ENCODE measurements around the gene NNAT. TPM values are rescaled to one million over a fixed set of nuclear protein-coding genes. Genes with fewer than 3 reads are reported as not detected.

Gene NNAT
- total RNA-seq, 5 donors from 2014 or later (not counting 1 experiment from before 2014, with no cell fraction given), result 0.20 TPM; not detected in 4

GRCh38 chr20:37498066-37498665, 22.9 kb upstream of the NNAT start:
- Histone ChIP-seq H3K27ac (ENCODE audit: low read length) (no peak overlapping the region), H3K4me3 (ENCODE audit: control insufficient read depth in 1 of 2, extremely low read depth in 1 of 2, low read length in 1 of 2) (no peak overlapping the region), H3K9me3 (no peaks in the 10 kb centered on the region), H3K36me3 (ENCODE audit: control insufficient read depth in 2 of 2, extremely low read depth in 1 of 2, insufficient read depth in 1 of 2, low read length in 1 of 2) (peaks cover 0 to 3% of the 10 kb centered on the region in 2 donors), H3K27me3 (replicated peaks in 1 of 2; ENCODE audit: control insufficient read depth in 2 of 2, extremely low read depth in 1 of 2, insufficient read depth in 2 of 2, low read length in 1 of 2) (no peaks in the 10 kb centered on the region), H3K4me1 (ENCODE audit: control insufficient read depth in 1 of 2, extremely low read depth in 1 of 2, insufficient read depth in 2 of 2, low read length in 2 of 2) (no peaks in the 10 kb centered on the region)
- POLR2A ChIA-PET, result no interaction called here
- H3K4me3 Mint-ChIP-seq, result no peak overlapping the region
- H3K27me3 Mint-ChIP-seq, result no peaks in the 10 kb centered on the region
- H3K4me1 Mint-ChIP-seq, result peaks cover 0 to 1% (median 0%) of the 10 kb centered on the region in 3 donors
- H3K9me3 Mint-ChIP-seq, result no peaks in the 10 kb centered on the region
- CTCF ChIA-PET, result interaction anchor here in 1 of 2 donors (0.7 kb wide), 1 partner anchor 8 kb away, joined by 3 read pairs; no protein-coding TSS in a partner anchor
- ATAC-seq (replicated peaks in 1 of 4) (no peak), DNase-seq (no peak)
- H3K36me3 Mint-ChIP-seq, result peaks cover 35% of the 10 kb centered on the region
- no CpG with 5 or more reads among the region's 2 CpGs for WGBS (ENCODE audit: insufficient coverage)
- no peak overlapping the region for H3K27ac Mint-ChIP-seq

DNA sequence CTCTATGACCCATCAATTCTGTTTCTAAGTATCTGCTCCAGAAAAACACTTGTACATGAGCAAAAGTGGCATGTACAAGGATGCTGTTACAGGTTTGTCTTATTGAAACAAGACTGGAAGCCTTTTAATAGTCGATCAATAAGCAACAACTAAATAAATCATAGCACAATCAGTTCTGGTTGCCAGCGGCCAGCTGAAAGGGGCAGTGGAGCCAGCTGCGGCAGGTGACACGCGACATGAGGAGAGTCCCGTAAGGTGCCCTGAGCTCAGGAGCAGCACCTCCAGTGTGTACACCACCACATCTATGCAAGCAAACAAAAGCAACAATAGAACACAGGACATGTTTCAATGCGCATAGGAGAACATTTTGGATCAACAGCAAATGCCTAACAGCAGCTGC, 20.7 kb upstream of the NNAT start:
- H3K4me1 Mint-ChIP-seq, result peaks cover 0 to 2% (median 1%) of the 10 kb centered on the region in 3 donors
- no CpG with 5 or more reads among the region's 7 CpGs for whole genome bisulfite sequencing (ENCODE audit: insufficient coverage)
- Histone ChIP-seq H3K27me3 (replicated peaks in 1 of 2; ENCODE audit: control insufficient read depth in 2 of 2, extremely low read depth in 1 of 2, insufficient read depth in 2 of 2, low read length in 1 of 2) (no peaks in the 10 kb centered on the region), H3K4me3 (ENCODE audit: control insufficient read depth in 1 of 2, extremely low read depth in 1 of 2, low read length in 1 of 2) (no peak overlapping the region), H3K27ac (ENCODE audit: low read length) (no peak overlapping the region), H3K9me3 (no peaks in the 10 kb centered on the region), H3K4me1 (ENCODE audit: control insufficient read depth in 1 of 2, extremely low read depth in 1 of 2, insufficient read depth in 2 of 2, low read length in 2 of 2) (no peaks in the 10 kb centered on the region), H3K36me3 (ENCODE audit: control insufficient read depth in 2 of 2, extremely low read depth in 1 of 2, insufficient read depth in 1 of 2, low read length in 1 of 2) (peaks cover 0 to 3% of the 10 kb centered on the region in 2 donors)
- DNase-seq (peak in 1 of 35 experiments; percentile 9), ATAC-seq (replicated peaks in 1 of 4) (no peak)
- H3K9me3 Mint-ChIP-seq, result no peaks in the 10 kb centered on the region
- no peak overlapping the region for H3K4me3 Mint-ChIP-seq
- peaks cover 19% of the 10 kb centered on the region for H3K36me3 Mint-ChIP-seq
- CTCF ChIA-PET, result no interaction called here
- no peak overlapping the region for H3K27ac Mint-ChIP-seq
- POLR2A ChIA-PET, result no interaction called here
- H3K27me3 Mint-ChIP-seq, result no peaks in the 10 kb centered on the region

- no peak overlapping the region for H3K4me3 ChIP-seq (ENCODE audit: control insufficient read depth in 1 of 2, extremely low read depth in 1 of 2, low read length in 1 of 2)
- no peaks in the 10 kb centered on the region for H3K4me1 ChIP-seq (ENCODE audit: control insufficient read depth in 1 of 2, extremely low read depth in 1 of 2, insufficient read depth in 2 of 2, low read length in 2 of 2)
- peak in 1 of 35 experiments; percentile 7 for DNase-seq
- H3K27ac ChIP-seq (ENCODE audit: low read length), result no peak overlapping the region
- peaks cover 0 to 3% of the 10 kb centered on the region in 2 donors for H3K36me3 ChIP-seq (ENCODE audit: control insufficient read depth in 2 of 2, extremely low read depth in 1 of 2, insufficient read depth in 1 of 2, low read length in 1 of 2)
- no peaks in the 10 kb centered on the region for H3K27me3 Mint-ChIP-seq
- H3K27me3 ChIP-seq (replicated peaks in 1 of 2; ENCODE audit: control insufficient read depth in 2 of 2, extremely low read depth in 1 of 2, insufficient read depth in 2 of 2, low read length in 1 of 2), result no peaks in the 10 kb centered on the region
- no peak overlapping the region for H3K27ac Mint-ChIP-seq
- ATAC-seq (replicated peaks in 1 of 4), result no peak
- peaks cover 0 to 2% (median 1%) of the 10 kb centered on the region in 3 donors for H3K4me1 Mint-ChIP-seq
- ChIA-PET CTCF (no interaction called here), POLR2A (no interaction called here)
- H3K36me3 Mint-ChIP-seq, result peaks cover 15% of the 10 kb centered on the region
- no peak overlapping the region for H3K4me3 Mint-ChIP-seq
- whole genome bisulfite sequencing (ENCODE audit: insufficient coverage), result 93% methylated on average over 4 of the region's 7 CpGs
- no peaks in the 10 kb centered on the region for H3K9me3 Mint-ChIP-seq
- no peaks in the 10 kb centered on the region for H3K9me3 ChIP-seq
Observed at GRCh38 chr20:37501940-37502339, 19.1 kb upstream of the NNAT start.

DNA sequence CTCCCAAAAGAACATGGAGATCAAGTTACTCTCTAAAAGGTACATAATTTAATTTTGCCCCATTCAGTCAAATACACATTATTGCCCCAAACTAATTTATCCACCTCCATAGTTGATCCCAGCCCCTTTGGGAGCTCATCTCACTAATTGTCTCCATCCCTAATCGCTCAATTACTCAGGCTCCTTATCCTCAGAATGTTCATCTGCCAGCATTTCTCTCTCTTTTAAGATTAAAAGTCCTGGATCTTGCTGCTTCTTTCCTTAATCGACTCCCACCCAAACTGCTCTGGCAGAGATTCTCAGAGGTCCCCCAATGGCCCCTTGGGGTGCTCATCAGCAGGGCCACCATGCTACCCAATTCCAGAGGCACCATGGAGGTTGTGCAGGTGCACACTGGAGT, 18.4 kb upstream of the NNAT start:
- Histone ChIP-seq H3K9me3 (no peaks in the 10 kb centered on the region), H3K27ac (ENCODE audit: low read length) (no peak overlapping the region), H3K36me3 (ENCODE audit: control insufficient read depth in 2 of 2, extremely low read depth in 1 of 2, insufficient read depth in 1 of 2, low read length in 1 of 2) (peaks cover 0 to 3% of the 10 kb centered on the region in 2 donors), H3K4me3 (ENCODE audit: control insufficient read depth in 1 of 2, extremely low read depth in 1 of 2, low read length in 1 of 2) (no peak overlapping the region), H3K27me3 (replicated peaks in 1 of 2; ENCODE audit: control insufficient read depth in 2 of 2, extremely low read depth in 1 of 2, insufficient read depth in 2 of 2, low read length in 1 of 2) (no peaks in the 10 kb centered on the region), H3K4me1 (ENCODE audit: control insufficient read depth in 1 of 2, extremely low read depth in 1 of 2, insufficient read depth in 2 of 2, low read length in 2 of 2) (no peaks in the 10 kb centered on the region)
- H3K9me3 Mint-ChIP-seq, result no peaks in the 10 kb centered on the region
- peaks cover 11% of the 10 kb centered on the region for H3K36me3 Mint-ChIP-seq
- H3K27ac Mint-ChIP-seq, result no peak overlapping the region
- ATAC-seq (replicated peaks in 1 of 4) (no peak), DNase-seq (no peak)
- CTCF ChIA-PET, result no interaction called here
- H3K4me1 Mint-ChIP-seq, result peaks cover 0 to 2% (median 1%) of the 10 kb centered on the region in 3 donors
- POLR2A ChIA-PET, result no interaction called here
- no peaks in the 10 kb centered on the region for H3K27me3 Mint-ChIP-seq
- H3K4me3 Mint-ChIP-seq, result no peak overlapping the region
- WGBS (ENCODE audit: insufficient coverage), result 100% methylated on average over 1 of the region's 2 CpGs

DNA sequence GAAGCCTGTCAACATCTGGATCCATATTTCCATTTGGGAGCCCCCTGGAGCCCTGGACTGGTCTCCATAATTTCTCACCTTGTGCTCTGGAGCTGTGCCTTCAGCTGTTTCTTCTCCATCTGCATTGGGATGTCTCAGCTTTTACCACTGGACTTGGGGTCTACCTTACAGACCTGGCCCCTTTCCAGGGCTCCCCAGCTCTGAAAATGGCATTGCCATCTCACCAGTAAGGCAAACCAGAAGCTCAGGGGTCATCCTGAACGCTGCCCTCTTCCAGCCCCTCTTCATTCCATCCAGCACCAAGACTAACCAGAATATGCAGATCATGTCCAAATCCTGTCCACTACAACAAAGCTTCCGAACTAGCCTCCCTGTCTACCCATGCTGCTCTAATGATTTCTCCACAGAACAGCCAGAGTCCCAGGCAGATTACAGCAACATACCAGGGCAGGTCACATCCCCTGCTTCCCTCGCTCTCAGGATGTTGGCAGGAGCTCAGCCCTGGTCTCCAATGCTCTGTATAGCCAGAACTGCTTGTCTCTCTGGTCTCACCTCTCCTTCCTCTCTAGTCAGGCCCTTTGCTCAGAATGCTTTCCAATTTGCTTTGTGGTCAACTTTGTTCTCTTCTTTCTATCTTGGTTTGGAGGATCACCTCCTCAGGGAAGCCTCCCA, 17.7 kb upstream of the NNAT start:
- Mint-ChIP-seq H3K9me3 (no peaks in the 10 kb centered on the region), H3K36me3 (peaks cover 6% of the 10 kb centered on the region), H3K27ac (no peak overlapping the region), H3K27me3 (no peaks in the 10 kb centered on the region), H3K4me1 (peaks cover 0 to 2% (median 1%) of the 10 kb centered on the region in 3 donors), H3K4me3 (no peak overlapping the region)
- no peak overlapping the region for H3K27ac ChIP-seq (ENCODE audit: low read length)
- 99% methylated on average over 3 of the region's 3 CpGs for WGBS (ENCODE audit: insufficient coverage)
- ATAC-seq (replicated peaks in 1 of 4) (no peak), DNase-seq (no peak)
- H3K4me1 ChIP-seq (ENCODE audit: control insufficient read depth in 1 of 2, extremely low read depth in 1 of 2, insufficient read depth in 2 of 2, low read length in 2 of 2), result no peaks in the 10 kb centered on the region
- H3K27me3 ChIP-seq (replicated peaks in 1 of 2; ENCODE audit: control insufficient read depth in 2 of 2, extremely low read depth in 1 of 2, insufficient read depth in 2 of 2, low read length in 1 of 2), result no peaks in the 10 kb centered on the region
- POLR2A ChIA-PET, result no interaction called here
- CTCF ChIA-PET, result interaction anchor here in 1 of 2 donors (0.5 kb wide), 1 partner anchor 143 kb away, joined by 3 read pairs; no protein-coding TSS in a partner anchor
- H3K36me3 ChIP-seq (ENCODE audit: control insufficient read depth in 2 of 2, extremely low read depth in 1 of 2, insufficient read depth in 1 of 2, low read length in 1 of 2), result peaks cover 0 to 3% of the 10 kb centered on the region in 2 donors
- H3K4me3 ChIP-seq (ENCODE audit: control insufficient read depth in 1 of 2, extremely low read depth in 1 of 2, low read length in 1 of 2), result no peak overlapping the region
- H3K9me3 ChIP-seq, result no peaks in the 10 kb centered on the region

DNA sequence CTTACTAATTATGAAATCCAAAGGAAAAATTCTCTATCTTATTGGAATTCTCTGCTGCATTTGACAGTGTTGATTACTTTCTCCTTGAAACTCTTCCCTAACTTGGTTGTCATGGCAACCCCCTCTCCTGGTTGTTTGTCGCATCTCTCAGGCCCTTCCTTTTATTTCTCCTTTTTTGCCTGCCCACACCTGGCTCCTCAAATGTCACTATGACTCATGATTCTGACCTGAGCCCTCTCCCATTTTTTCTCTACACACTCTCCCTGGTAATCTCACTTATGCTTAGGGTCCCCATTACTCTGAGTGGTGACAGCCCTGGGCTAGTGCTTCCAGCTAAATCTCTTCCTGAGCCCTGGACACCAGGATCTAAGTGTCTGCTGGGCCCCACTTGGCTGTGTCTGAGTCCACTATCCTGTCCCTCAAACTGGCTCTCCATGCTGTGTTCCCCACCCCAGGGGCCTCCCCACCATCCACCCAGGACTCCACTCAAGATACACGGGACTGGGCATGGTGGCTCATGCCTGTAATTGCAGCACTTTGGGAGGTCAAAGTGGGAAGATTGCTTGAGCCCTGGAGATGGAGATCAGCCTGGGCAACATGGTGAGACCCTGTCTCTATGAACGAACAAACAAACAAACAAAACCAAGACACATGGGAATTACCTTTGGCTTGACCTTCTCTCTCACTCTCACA, 16.5 kb upstream of the NNAT start:
- H3K9me3 Mint-ChIP-seq, result no peaks in the 10 kb centered on the region
- DNase-seq (no peak), ATAC-seq (replicated peaks in 1 of 4) (no peak)
- H3K27ac Mint-ChIP-seq, result no peak overlapping the region
- H3K27ac ChIP-seq (ENCODE audit: low read length), result no peak overlapping the region
- 50% methylated on average over 2 of the region's 3 CpGs for WGBS (ENCODE audit: insufficient coverage)
- no peaks in the 10 kb centered on the region for H3K4me1 ChIP-seq (ENCODE audit: control insufficient read depth in 1 of 2, extremely low read depth in 1 of 2, insufficient read depth in 2 of 2, low read length in 2 of 2)
- ChIA-PET POLR2A (no interaction called here), CTCF (no interaction called here)
- H3K4me1 Mint-ChIP-seq, result peaks cover 0 to 2% (median 1%) of the 10 kb centered on the region in 3 donors
- H3K4me3 ChIP-seq (ENCODE audit: control insufficient read depth in 1 of 2, extremely low read depth in 1 of 2, low read length in 1 of 2), result no peak overlapping the region
- H3K27me3 Mint-ChIP-seq, result no peaks in the 10 kb centered on the region
- no peak overlapping the region for H3K4me3 Mint-ChIP-seq
- no peaks in the 10 kb centered on the region for H3K9me3 ChIP-seq
- no peaks in the 10 kb centered on the region for H3K27me3 ChIP-seq (replicated peaks in 1 of 2; ENCODE audit: control insufficient read depth in 2 of 2, extremely low read depth in 1 of 2, insufficient read depth in 2 of 2, low read length in 1 of 2)
- peaks cover 0 to 5% of the 10 kb centered on the region in 2 donors for H3K36me3 ChIP-seq (ENCODE audit: control insufficient read depth in 2 of 2, extremely low read depth in 1 of 2, insufficient read depth in 1 of 2, low read length in 1 of 2)
- H3K36me3 Mint-ChIP-seq, result no peaks in the 10 kb centered on the region
